PC-9 (cell line): ENCODE results near the gene MLXIP. TPM values are rescaled to one million over a fixed set of nuclear protein-coding genes. Genes with fewer than 3 reads are reported as not detected.

Experiments used
- BruUV-seq: library from RNA; stranded (reverse); fragments of 400-500 nt; replicated peaks from 2 replicates; lab custom pipeline; 2021; lab: Mats Ljungman, UMichigan
- CTCF ChIA-PET: fragments of 300-600 bp; sonication (Branson Sonifier 250); formaldehyde crosslinking; loops from one replicate; lab custom pipeline; 2022; ENCODE audit warnings: antibody characterized with exemption; lab: Charles Lee
- POLR2A ChIA-PET: fragments of 300-600 bp; sonication (Branson Sonifier 250); formaldehyde crosslinking; loops from one replicate; lab custom pipeline; 2022; ENCODE audit warnings: antibody characterized with exemption; ENCODE audit not compliant: unreplicated experiment; lab: Charles Lee
- DNase-seq, 2 experiments: peaks; one replicate each; pipeline versions ENCODE4 v3.0.0 to v3.0.0-alpha.2; 2015 to 2022; ENCODE audit warnings: mixed read lengths in 1 of 2
- H2AFZ ChIP-seq: fragments of 200-600 bp; sonication (generic); 2 replicates; pipeline ENCODE4 v1.8.1; 2017; ENCODE audit warnings: antibody characterized with exemption
- H3F3A ChIP-seq: fragments of 200-600 bp; sonication (generic); 2 replicates; pipeline ENCODE4 v1.8.1; 2017; ENCODE audit warnings: antibody characterized with exemption, mild to moderate bottlenecking, low read depth; ENCODE audit not compliant: insufficient read depth
- H3K27ac ChIP-seq: fragments of 200-600 bp; sonication (generic); 2 replicates; pipeline ENCODE4 v1.6.1; 2016; ENCODE audit warnings: mixed run types
- H3K27me3 ChIP-seq: fragments of 200-600 bp; sonication (generic); 2 replicates; pipeline ENCODE4 v1.6.1; 2016; ENCODE audit warnings: low read depth, mixed run types; ENCODE audit not compliant: insufficient read depth
- H3K36me3 ChIP-seq: fragments of 200-600 bp; sonication (generic); 2 replicates; pipeline ENCODE4 v1.6.1; 2016; ENCODE audit warnings: low read depth, mixed run types
- H3K4me1 ChIP-seq: fragments of 200-600 bp; sonication (generic); replicated peaks from 2 replicates; pipeline ENCODE4 v1.6.1; 2016; ENCODE audit warnings: mixed run types; ENCODE audit not compliant: insufficient read depth
- H3K4me2 ChIP-seq: fragments of 200-600 bp; sonication (generic); 2 replicates; pipeline ENCODE4 v1.6.1; 2017; ENCODE audit warnings: mixed run types
- H3K4me3 ChIP-seq: fragments of 200-600 bp; sonication (generic); 2 replicates; pipeline ENCODE4 v1.6.1; 2016; ENCODE audit warnings: mixed run types
- H3K79me2 ChIP-seq: fragments of 200-600 bp; sonication (generic); 2 replicates; pipeline ENCODE4 v1.6.1; 2017; ENCODE audit warnings: low read depth, mixed run types
- H3K9me2 ChIP-seq: fragments of 200-600 bp; sonication (generic); 2 replicates; pipeline ENCODE4 v1.8.1; 2017; ENCODE audit warnings: mild to moderate bottlenecking; ENCODE audit not compliant: insufficient read depth
- H3K9me3 ChIP-seq: fragments of 200-600 bp; sonication (generic); 2 replicates; pipeline ENCODE4 v1.8.1; 2016; ENCODE audit warnings: low read depth; ENCODE audit not compliant: insufficient read depth
- H4K20me1 ChIP-seq: fragments of 200-600 bp; sonication (generic); 2 replicates; pipeline ENCODE4 v1.8.1; 2017; ENCODE audit not compliant: insufficient read depth
- EZH2 ChIP-seq: fragments of 200-600 bp; sonication (generic); IDR thresholded peaks from 2 replicates; pipeline ENCODE4 v1.8.0; 2017; ENCODE audit warnings: antibody characterized with exemption, low read depth
- intact Hi-C: fragments of 100-400 bp; cut with micrococcal nuclease; formaldehyde crosslinking; loops from one replicate; pipeline ENCODE4 v1.10.0; 2022; ENCODE audit not compliant: unreplicated experiment
- total RNA-seq: library from RNA; stranded (reverse); gene quantifications from 2 replicates; pipeline ENCODE4 v1.2.3, GENCODE V29; 2021
- TF ChIP-seq, protein P1 (sequence below): fragments of 200-600 bp; sonication (generic); conservative IDR thresholded peaks from 2 replicates; pipeline ENCODE4 v1.6.1; 2017; ENCODE audit warnings: mixed run types, antibody characterized with exemption, mild to moderate bottlenecking, moderate library complexity

MLXIP gene
- total RNA-seq, 1 experiment from 2014 or later = 83.3 TPM

GRCh38 chr12:122043476-122043875 is 35.1 kb upstream of the MLXIP start:
- no peak overlapping the region for H2AFZ ChIP-seq
- POLR2A ChIA-PET = no interaction called here
- H3K36me3 ChIP-seq = no peaks in the 10 kb centered on the region
- TF ChIP-seq EZH2 = no peak
- TF ChIP-seq, protein P1, sequence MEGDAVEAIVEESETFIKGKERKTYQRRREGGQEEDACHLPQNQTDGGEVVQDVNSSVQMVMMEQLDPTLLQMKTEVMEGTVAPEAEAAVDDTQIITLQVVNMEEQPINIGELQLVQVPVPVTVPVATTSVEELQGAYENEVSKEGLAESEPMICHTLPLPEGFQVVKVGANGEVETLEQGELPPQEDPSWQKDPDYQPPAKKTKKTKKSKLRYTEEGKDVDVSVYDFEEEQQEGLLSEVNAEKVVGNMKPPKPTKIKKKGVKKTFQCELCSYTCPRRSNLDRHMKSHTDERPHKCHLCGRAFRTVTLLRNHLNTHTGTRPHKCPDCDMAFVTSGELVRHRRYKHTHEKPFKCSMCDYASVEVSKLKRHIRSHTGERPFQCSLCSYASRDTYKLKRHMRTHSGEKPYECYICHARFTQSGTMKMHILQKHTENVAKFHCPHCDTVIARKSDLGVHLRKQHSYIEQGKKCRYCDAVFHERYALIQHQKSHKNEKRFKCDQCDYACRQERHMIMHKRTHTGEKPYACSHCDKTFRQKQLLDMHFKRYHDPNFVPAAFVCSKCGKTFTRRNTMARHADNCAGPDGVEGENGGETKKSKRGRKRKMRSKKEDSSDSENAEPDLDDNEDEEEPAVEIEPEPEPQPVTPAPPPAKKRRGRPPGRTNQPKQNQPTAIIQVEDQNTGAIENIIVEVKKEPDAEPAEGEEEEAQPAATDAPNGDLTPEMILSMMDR = no peak
- no peaks in the 10 kb centered on the region for H3K9me3 ChIP-seq
- no peaks in the 10 kb centered on the region for H3K27me3 ChIP-seq
- intact Hi-C loops = no loop called here
- H3K27ac ChIP-seq = no peak overlapping the region
- CTCF ChIA-PET = interaction anchor here (0.6 kb wide), 1 partner anchor 194 kb away, joined by 5 read pairs; no protein-coding TSS in a partner anchor
- H3F3A ChIP-seq = no peaks in the 10 kb centered on the region
- BruUV-seq = no TSS peak
- no peak overlapping the region for H3K4me2 ChIP-seq
- no peak for DNase-seq
- H3K4me3 ChIP-seq = no peak overlapping the region
- no peaks in the 10 kb centered on the region for H3K4me1 ChIP-seq
- no peaks in the 10 kb centered on the region for H3K9me2 ChIP-seq
- H4K20me1 ChIP-seq = no peaks in the 10 kb centered on the region
- no peaks in the 10 kb centered on the region for H3K79me2 ChIP-seq

GRCh38 chr12:122045262-122045661 is 33.3 kb upstream of the MLXIP start:
- ChIA-PET POLR2A (no interaction called here), CTCF (no interaction called here)
- Histone ChIP-seq H3F3A (no peaks in the 10 kb centered on the region), H3K9me2 (no peaks in the 10 kb centered on the region), H3K79me2 (no peaks in the 10 kb centered on the region), H3K27ac (no peak overlapping the region), H3K4me1 (no peaks in the 10 kb centered on the region), H3K9me3 (no peaks in the 10 kb centered on the region), H3K4me2 (no peak overlapping the region), H3K36me3 (no peaks in the 10 kb centered on the region), H4K20me1 (no peaks in the 10 kb centered on the region), H2AFZ (no peak overlapping the region), H3K27me3 (no peaks in the 10 kb centered on the region), H3K4me3 (no peak overlapping the region)
- intact Hi-C loops = no loop called here
- TF ChIP-seq, protein P1 = no peak
- no peak for TF ChIP-seq EZH2
- no TSS peak for BruUV-seq
- DNase-seq = no peak

DNA sequence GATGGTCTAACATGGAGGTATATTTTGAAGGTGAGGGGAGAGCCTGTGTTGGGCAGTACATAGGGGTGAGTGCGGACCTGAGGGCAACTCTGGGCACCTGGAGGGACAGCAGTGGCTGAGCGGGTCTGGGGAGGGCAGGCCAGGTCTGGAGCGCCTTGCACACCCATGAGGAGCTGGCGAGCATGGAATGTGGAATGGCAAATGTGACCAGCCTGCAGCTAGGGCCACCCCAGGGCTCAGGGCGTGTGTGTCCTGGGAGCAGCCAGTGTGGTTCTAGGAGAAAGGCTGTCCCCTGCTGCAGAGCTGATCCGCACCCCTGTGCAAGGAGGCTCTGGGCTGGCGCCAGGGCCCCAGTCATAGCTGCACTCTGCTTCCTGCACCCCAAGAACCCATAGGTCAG is 32.4 kb upstream of the MLXIP start:
- H4K20me1 ChIP-seq = no peaks in the 10 kb centered on the region
- no TSS peak for BruUV-seq
- no peak for TF ChIP-seq EZH2
- TF ChIP-seq, protein P1 = no peak
- ChIA-PET POLR2A (no interaction called here), CTCF (no interaction called here)
- H3K4me1 ChIP-seq = no peaks in the 10 kb centered on the region
- no peaks in the 10 kb centered on the region for H3K79me2 ChIP-seq
- H3K27ac ChIP-seq = no peak overlapping the region
- H3K4me2 ChIP-seq = no peak overlapping the region
- intact Hi-C loops = no loop called here
- no peak overlapping the region for H2AFZ ChIP-seq
- no peaks in the 10 kb centered on the region for H3K36me3 ChIP-seq
- no peaks in the 10 kb centered on the region for H3K9me2 ChIP-seq
- H3K27me3 ChIP-seq = no peaks in the 10 kb centered on the region
- H3F3A ChIP-seq = no peaks in the 10 kb centered on the region
- no peak overlapping the region for H3K4me3 ChIP-seq
- peak in 1 of 2 experiments; percentile 15 for DNase-seq
- no peaks in the 10 kb centered on the region for H3K9me3 ChIP-seq
